HepG2 (cell line): ENCODE results near the gene XPOT. TPM values are rescaled to one million over a fixed set of nuclear protein-coding genes. Genes with fewer than 3 reads are reported as not detected.

ENCODE experiments used
- CREM ChIP-seq, 2 experiments: sonication (generic) in 1 of 2; formaldehyde crosslinking in 1 of 2; IDR thresholded peaks; 2 replicates each; pipeline versions ENCODE4 v1.4.0 to v1.6.1; 2016 to 2020; ENCODE audit warnings: antibody characterized with exemption in 1 of 2, mild to moderate bottlenecking in 1 of 2, missing genetic modification reagents in 1 of 2
- EEA1 ChIP-seq: sonication (generic); formaldehyde crosslinking; IDR thresholded peaks from 2 replicates; pipeline ENCODE4 v1.5.1; 2020; ENCODE audit warnings: mild to moderate bottlenecking, missing genetic modification reagents, borderline replicate concordance
- GABPA ChIP-seq, 2 experiments: IDR thresholded peaks; 2 replicates each; pipeline ENCODE4 v1.6.1; 2011 to 2016; ENCODE audit warnings: low read depth in 2 of 2, low read length in 1 of 2, missing biosample characterization in 1 of 2, missing genetic modification characterization in 1 of 2
- KAT7 ChIP-seq: IDR thresholded peaks from 2 replicates; pipeline ENCODE4 v1.6.1; 2018; ENCODE audit warnings: borderline replicate concordance, missing compliant biosample characterization
- MAZ ChIP-seq, 2 experiments: sonication (generic) in 1 of 2; formaldehyde crosslinking in 1 of 2; IDR thresholded peaks; 2 replicates each; pipeline versions ENCODE4 v1.5.0 to v1.6.1; 2012 to 2020; ENCODE audit warnings: low read depth in 2 of 2, mild to moderate bottlenecking in 2 of 2, borderline replicate concordance in 1 of 2, improper control_type of control experiment in 1 of 2, low read length in 1 of 2, missing genetic modification reagents in 1 of 2, moderate library complexity in 1 of 2
- MIER3 ChIP-seq: IDR thresholded peaks from 2 replicates; pipeline ENCODE4 v1.6.1; 2016; ENCODE audit warnings: missing compliant biosample characterization, borderline replicate concordance
- NONO ChIP-seq, 2 experiments: fragments of 450-650 bp in 1 of 2; sonication (generic) in 1 of 2; formaldehyde crosslinking in 1 of 2; IDR thresholded peaks in 1 of 2; conservative IDR thresholded peaks in 1 of 2; 2 replicates each; pipeline versions ENCODE4 v1.6.1 to v1.8.0; 2017 to 2022; ENCODE audit warnings: mild to moderate bottlenecking in 1 of 2, missing genetic modification reagents in 1 of 2, moderate library complexity in 1 of 2
- NR2F2 ChIP-seq: IDR thresholded peaks from 2 replicates; pipeline ENCODE4 v1.6.1; 2012; ENCODE audit warnings: low read depth, inconsistent platforms, borderline replicate concordance
- NRL ChIP-seq: sonication (generic); formaldehyde crosslinking; IDR thresholded peaks from 2 replicates; pipeline ENCODE4 v1.5.0; 2020; ENCODE audit warnings: missing genetic modification reagents, mild to moderate bottlenecking, moderate library complexity, borderline replicate concordance
- PHF8 ChIP-seq: sonication (generic); formaldehyde crosslinking; IDR thresholded peaks from 2 replicates; pipeline ENCODE4 v1.5.0; 2020; ENCODE audit warnings: missing genetic modification reagents
- RXRB ChIP-seq: IDR thresholded peaks from 2 replicates; pipeline ENCODE4 v1.6.1; 2016; ENCODE audit warnings: borderline replicate concordance, missing genetic modification reagents, missing compliant biosample characterization
- SUZ12 ChIP-seq: fragments of 150-350 bp; IDR thresholded peaks from 2 replicates; pipeline ENCODE4 v1.6.1; 2014; ENCODE audit warnings: low read depth, low read length
- TARDBP ChIP-seq: sonication (generic); formaldehyde crosslinking; IDR thresholded peaks from 2 replicates; pipeline ENCODE4 v1.8.0; 2022; ENCODE audit warnings: mild to moderate bottlenecking, missing genetic modification reagents
- TEAD3 ChIP-seq: optimal IDR thresholded peaks from 2 replicates; pipeline ENCODE3; 2016; ENCODE audit warnings: borderline replicate concordance
- YEATS2 ChIP-seq: sonication (generic); formaldehyde crosslinking; IDR thresholded peaks from 2 replicates; pipeline ENCODE4 v1.4.0; 2020; ENCODE audit warnings: missing genetic modification reagents, borderline replicate concordance
- ZBTB7B ChIP-seq: sonication (generic); formaldehyde crosslinking; IDR thresholded peaks from 2 replicates; pipeline ENCODE4 v1.4.0; 2020; ENCODE audit warnings: missing genetic modification reagents
- ZFP82 ChIP-seq: sonication (generic); formaldehyde crosslinking; IDR thresholded peaks from 2 replicates; pipeline ENCODE4 v1.5.1; 2020; ENCODE audit warnings: mild to moderate bottlenecking, missing genetic modification reagents, borderline replicate concordance
- ZNF205 ChIP-seq: IDR thresholded peaks from 2 replicates; pipeline ENCODE4 v1.6.1; 2018; ENCODE audit warnings: missing biosample characterization, missing genetic modification reagents
- ZNF776 ChIP-seq: sonication (generic); formaldehyde crosslinking; IDR thresholded peaks from 2 replicates; pipeline ENCODE4 v1.4.0; 2020; ENCODE audit warnings: mild to moderate bottlenecking, missing genetic modification reagents
- polyA plus RNA-seq, 8 experiments: library from polyadenylated mRNA; depleted of rRNA in 3 of 8; stranded (reverse) in 7 of 8; unstranded in 1 of 8; fragments of >200 nt; fragmentation: Illumina TruSeq in 4 of 8; extraction: Trizol in 4 of 8; gene quantifications; 2 replicates each; pipeline versions ENCODE4 v1.2.1 to v1.2.3, GENCODE V29; 2011 to 2016; ENCODE audit warnings: low read depth in 4 of 8, missing spikeins in 1 of 8, mixed read lengths in 1 of 8; ENCODE audit not compliant: insufficient read depth in 1 of 8
- total RNA-seq, 5 experiments: library from RNA; depleted of rRNA; stranded (reverse); fragments of >200 nt; fragmentation: Illumina TruSeq; extraction: Trizol; gene quantifications; 2 replicates each; pipeline ENCODE4 v1.2.3, GENCODE V29; 2016; ENCODE audit warnings: low read depth in 1 of 5
- TF ChIP-seq, protein P1 (sequence below): sonication (generic); formaldehyde crosslinking; IDR thresholded peaks from 2 replicates; pipeline ENCODE4 v1.4.0; 2020; ENCODE audit warnings: missing genetic modification reagents, borderline replicate concordance
- TF ChIP-seq, protein P2 (sequence below): sonication (generic); formaldehyde crosslinking; IDR thresholded peaks from 2 replicates; pipeline ENCODE4 v1.8.0; 2022; ENCODE audit warnings: mild to moderate bottlenecking, missing genetic modification reagents, moderate library complexity
- TF ChIP-seq, protein P3 (sequence below): sonication (generic); formaldehyde crosslinking; IDR thresholded peaks from 2 replicates; pipeline ENCODE4 v1.4.0; 2020; ENCODE audit warnings: mild to moderate bottlenecking, missing genetic modification reagents
- TF ChIP-seq, protein P4 (sequence below): sonication (generic); formaldehyde crosslinking; IDR thresholded peaks from 2 replicates; pipeline ENCODE4 v1.8.1; 2023; ENCODE audit warnings: mild to moderate bottlenecking, missing genetic modification reagents

Gene XPOT
- total and polyA plus RNA-seq, 2 of the 13 experiments (the other 11 are each of a cell fraction or from before 2014, with no cell fraction given), result 93.8 to 102 TPM

DNA sequence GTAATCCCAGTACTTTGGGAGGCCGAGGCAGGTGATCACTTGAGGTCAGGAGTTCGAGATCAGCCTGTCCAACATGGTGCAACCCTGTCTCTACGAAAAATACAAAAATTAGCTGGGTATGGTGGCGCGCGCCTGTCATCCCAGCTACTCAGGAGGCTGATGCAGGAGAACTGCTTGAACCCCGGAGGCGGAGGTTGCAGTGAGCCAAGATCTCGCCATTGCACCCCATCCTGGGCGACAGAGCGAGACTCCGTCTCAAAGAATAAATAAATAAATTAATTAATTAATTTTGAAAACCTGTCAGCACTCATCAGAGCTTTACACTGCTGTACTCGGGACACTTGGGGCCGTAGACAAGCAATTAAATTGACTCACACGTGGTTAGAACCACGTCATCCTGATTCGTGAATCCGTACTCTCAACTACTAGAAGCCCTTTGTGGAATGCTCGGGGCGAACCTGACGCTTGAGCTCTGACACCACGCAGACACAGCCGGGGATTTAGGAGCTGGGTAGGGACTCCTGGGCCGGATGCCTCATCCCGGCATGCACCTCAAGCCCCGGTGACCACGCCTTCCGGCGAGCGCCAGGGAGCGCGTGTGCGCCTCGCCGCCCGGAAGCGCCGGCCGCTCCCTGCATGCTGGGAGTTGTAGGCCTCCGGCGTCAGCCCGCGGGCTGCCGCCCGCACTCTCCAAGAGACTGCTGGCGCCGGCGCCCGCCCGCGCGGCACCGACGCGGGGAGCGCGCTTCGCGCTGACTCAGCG, at the start of gene XPOT (continued):
- TF ChIP-seq ZNF776 (peak; percentile 5; the same call in 1 of the 2 replicates), NONO (IDR thresholded peaks at IDR 0.05) (no peak), NONO (CRISPR knock-in tag; conservative IDR thresholded peaks at IDR 0.05) (0 out of 2 replicates have a peak, but pooled peaks have one; percentile 26), TEAD3 (CRISPR knock-in tag) (peak; percentile 19), SUZ12 (peak; percentile 77), CREM (IDR thresholded peaks at IDR 0.05) (peak; percentile 53), CREM (CRISPR knock-in tag; IDR thresholded peaks at IDR 0.05) (no peak), RXRB (CRISPR knock-in tag) (0 out of 2 replicates have a peak, but pooled peaks have one; percentile 12), ZNF205 (CRISPR knock-in tag) (peak; percentile 95), KAT7 (no peak), EEA1 (CRISPR knock-in tag) (no peak), MAZ (IDR thresholded peaks at IDR 0.05; ENCODE audit: borderline replicate concordance, low read depth, low read length) (no peak), MAZ (CRISPR knock-in tag; IDR thresholded peaks at IDR 0.05; ENCODE audit: low read depth) (peak; percentile 16; the same call in 1 of the 2 replicates), NRL (CRISPR knock-in tag) (0 out of 2 replicates have a peak, but pooled peaks have one; percentile 1), PHF8 (CRISPR knock-in tag) (peak; percentile 65; the same call in 1 of the 2 replicates), YEATS2 (CRISPR knock-in tag) (peak; percentile 81; the same call in 1 of the 2 replicates), GABPA (IDR thresholded peaks at IDR 0.05; ENCODE audit: low read depth, low read length) (peak; percentile 84), GABPA (CRISPR knock-in tag; IDR thresholded peaks at IDR 0.05; ENCODE audit: low read depth) (peak; percentile 85), TARDBP (CRISPR knock-in tag) (peak; percentile 44), ZBTB7B (CRISPR knock-in tag) (no peak), NR2F2 (no peak), ZFP82 (CRISPR knock-in tag) (peak; percentile 37; the same call in 1 of the 2 replicates), MIER3 (CRISPR knock-in tag) (peak; percentile 30; the same call in 1 of the 2 replicates)
- TF ChIP-seq, protein P1, sequence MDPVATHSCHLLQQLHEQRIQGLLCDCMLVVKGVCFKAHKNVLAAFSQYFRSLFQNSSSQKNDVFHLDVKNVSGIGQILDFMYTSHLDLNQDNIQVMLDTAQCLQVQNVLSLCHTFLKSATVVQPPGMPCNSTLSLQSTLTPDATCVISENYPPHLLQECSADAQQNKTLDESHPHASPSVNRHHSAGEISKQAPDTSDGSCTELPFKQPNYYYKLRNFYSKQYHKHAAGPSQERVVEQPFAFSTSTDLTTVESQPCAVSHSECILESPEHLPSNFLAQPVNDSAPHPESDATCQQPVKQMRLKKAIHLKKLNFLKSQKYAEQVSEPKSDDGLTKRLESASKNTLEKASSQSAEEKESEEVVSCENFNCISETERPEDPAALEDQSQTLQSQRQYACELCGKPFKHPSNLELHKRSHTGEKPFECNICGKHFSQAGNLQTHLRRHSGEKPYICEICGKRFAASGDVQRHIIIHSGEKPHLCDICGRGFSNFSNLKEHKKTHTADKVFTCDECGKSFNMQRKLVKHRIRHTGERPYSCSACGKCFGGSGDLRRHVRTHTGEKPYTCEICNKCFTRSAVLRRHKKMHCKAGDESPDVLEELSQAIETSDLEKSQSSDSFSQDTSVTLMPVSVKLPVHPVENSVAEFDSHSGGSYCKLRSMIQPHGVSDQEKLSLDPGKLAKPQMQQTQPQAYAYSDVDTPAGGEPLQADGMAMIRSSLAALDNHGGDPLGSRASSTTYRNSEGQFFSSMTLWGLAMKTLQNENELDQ (CRISPR knock-in tag), result no peak
- TF ChIP-seq, protein P2, sequence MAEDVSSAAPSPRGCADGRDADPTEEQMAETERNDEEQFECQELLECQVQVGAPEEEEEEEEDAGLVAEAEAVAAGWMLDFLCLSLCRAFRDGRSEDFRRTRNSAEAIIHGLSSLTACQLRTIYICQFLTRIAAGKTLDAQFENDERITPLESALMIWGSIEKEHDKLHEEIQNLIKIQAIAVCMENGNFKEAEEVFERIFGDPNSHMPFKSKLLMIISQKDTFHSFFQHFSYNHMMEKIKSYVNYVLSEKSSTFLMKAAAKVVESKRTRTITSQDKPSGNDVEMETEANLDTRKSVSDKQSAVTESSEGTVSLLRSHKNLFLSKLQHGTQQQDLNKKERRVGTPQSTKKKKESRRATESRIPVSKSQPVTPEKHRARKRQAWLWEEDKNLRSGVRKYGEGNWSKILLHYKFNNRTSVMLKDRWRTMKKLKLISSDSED (CRISPR knock-in tag), result no peak
- TF ChIP-seq, protein P3, sequence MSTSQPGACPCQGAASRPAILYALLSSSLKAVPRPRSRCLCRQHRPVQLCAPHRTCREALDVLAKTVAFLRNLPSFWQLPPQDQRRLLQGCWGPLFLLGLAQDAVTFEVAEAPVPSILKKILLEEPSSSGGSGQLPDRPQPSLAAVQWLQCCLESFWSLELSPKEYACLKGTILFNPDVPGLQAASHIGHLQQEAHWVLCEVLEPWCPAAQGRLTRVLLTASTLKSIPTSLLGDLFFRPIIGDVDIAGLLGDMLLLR, result 0 out of 2 replicates have a peak, but pooled peaks have one; percentile 42
- TF ChIP-seq, protein P4, sequence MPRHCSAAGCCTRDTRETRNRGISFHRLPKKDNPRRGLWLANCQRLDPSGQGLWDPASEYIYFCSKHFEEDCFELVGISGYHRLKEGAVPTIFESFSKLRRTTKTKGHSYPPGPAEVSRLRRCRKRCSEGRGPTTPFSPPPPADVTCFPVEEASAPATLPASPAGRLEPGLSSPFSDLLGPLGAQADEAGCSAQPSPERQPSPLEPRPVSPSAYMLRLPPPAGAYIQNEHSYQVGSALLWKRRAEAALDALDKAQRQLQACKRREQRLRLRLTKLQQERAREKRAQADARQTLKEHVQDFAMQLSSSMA, result 0 out of 2 replicates have a peak, but pooled peaks have one; percentile 66
